Neural cell (in vitro differentiated cells): ENCODE measurements around the gene RBFOX2. TPM values are rescaled to one million over a fixed set of nuclear protein-coding genes. Genes with fewer than 3 reads are reported as not detected.
A peak's percentile ranks its signal among the peaks of the same experiment; 100 is the strongest.

Experiments used
- H2AFZ ChIP-seq: fragments of 200-600, 300-800 bp; sonication (generic), shearing (Covaris generic); 2 replicates; pipeline ENCODE4 v1.6.0; 2014; ENCODE audit warnings: low read depth, mild to moderate bottlenecking, antibody characterized with exemption, low read length, moderate library complexity
- H3F3A ChIP-seq: fragments of 200-600 bp; shearing (Covaris generic); 2 replicates; pipeline ENCODE4 v1.6.1; 2016; ENCODE audit warnings: mild to moderate bottlenecking, moderate library complexity, mixed read lengths, antibody characterized with exemption, low read length; ENCODE audit not compliant: insufficient read depth, poor library complexity, severe bottlenecking
- H3K27ac ChIP-seq: fragments of 200-600, 300-800 bp; sonication (generic), shearing (Covaris generic); 2 replicates; pipeline ENCODE4 v1.5.1; 2014; ENCODE audit warnings: mild to moderate bottlenecking, low read length, moderate library complexity
- H3K27me3 ChIP-seq: fragments of 300-800, 200-600 bp; sonication (generic), shearing (Covaris generic); 2 replicates; pipeline ENCODE4 v1.6.0; 2014; ENCODE audit warnings: mild to moderate bottlenecking, low read depth, low read length, moderate library complexity; ENCODE audit not compliant: insufficient read depth
- H3K36me3 ChIP-seq: fragments of 300-800, 200-600 bp; sonication (generic), shearing (Covaris generic); 2 replicates; pipeline ENCODE4 v1.5.1; 2014; ENCODE audit warnings: mild to moderate bottlenecking, antibody characterized with exemption, low read length, moderate library complexity; ENCODE audit not compliant: insufficient read depth
- H3K4me2 ChIP-seq: fragments of 300-800, 200-600 bp; sonication (generic), shearing (Covaris generic); 2 replicates; pipeline ENCODE4 v1.6.0; 2014; ENCODE audit warnings: mild to moderate bottlenecking, low read length
- H3K4me3 ChIP-seq: fragments of 300-800, 200-600 bp; sonication (generic), shearing (Covaris generic); 2 replicates; pipeline ENCODE4 v1.5.1; 2014; ENCODE audit warnings: mild to moderate bottlenecking, low read length, moderate library complexity
- H3K79me2 ChIP-seq: fragments of 200-600 bp; shearing (Covaris generic); replicated peaks from 2 replicates; pipeline ENCODE4 v1.6.0; 2014; ENCODE audit warnings: mild to moderate bottlenecking, low read length, moderate library complexity; ENCODE audit not compliant: insufficient read depth
- H3K9ac ChIP-seq: fragments of 300-800, 200-600 bp; sonication (generic), shearing (Covaris generic); 2 replicates; pipeline ENCODE4 v1.6.1; 2016; ENCODE audit warnings: mild to moderate bottlenecking, low read length, mixed read lengths
- H3K9me2 ChIP-seq: fragments of 200-600 bp; shearing (Covaris generic); 2 replicates; pipeline ENCODE4 v1.6.1; 2016; ENCODE audit warnings: mild to moderate bottlenecking, low read length, mixed read lengths; ENCODE audit not compliant: insufficient read depth
- H3K9me3 ChIP-seq: fragments of 200-600, 300-800 bp; sonication (generic), shearing (Covaris generic); 2 replicates; pipeline ENCODE4 v1.6.1; 2016; ENCODE audit warnings: mild to moderate bottlenecking, mixed run types, low read length, moderate library complexity, mixed read lengths
- H4K20me1 ChIP-seq: fragments of 200-600 bp; shearing (Covaris generic); 2 replicates; pipeline ENCODE4 v1.6.1; 2016; ENCODE audit warnings: mild to moderate bottlenecking, mixed run types; ENCODE audit not compliant: insufficient read depth
- CTCF ChIP-seq: fragments of 450-650 bp; IDR thresholded peaks from 2 replicates; pipeline ENCODE4 v1.5.1; 2014; ENCODE audit warnings: antibody characterized with exemption, mild to moderate bottlenecking, moderate library complexity; ENCODE audit not compliant: poor library complexity, severe bottlenecking
- EP300 ChIP-seq: fragments of 450-650 bp; conservative IDR thresholded peaks from 2 replicates; pipeline ENCODE4 v1.6.1; 2014; ENCODE audit warnings: antibody characterized with exemption, mild to moderate bottlenecking, moderate library complexity; ENCODE audit not compliant: poor library complexity, severe bottlenecking
- EZH2 ChIP-seq: fragments of 200-600, 300-800 bp; shearing (Covaris generic), sonication (generic); IDR thresholded peaks from 2 replicates; pipeline ENCODE4 v1.6.1; 2014; ENCODE audit warnings: antibody characterized with exemption, low read length, borderline replicate concordance, mild to moderate bottlenecking; ENCODE audit not compliant: insufficient read depth, poor library complexity, severe bottlenecking
- MXI1 ChIP-seq: fragments of 450-650 bp; conservative IDR thresholded peaks from 2 replicates; pipeline ENCODE4 v1.6.1; 2014; ENCODE audit warnings: antibody characterized with exemption, mild to moderate bottlenecking; ENCODE audit not compliant: poor library complexity, severe bottlenecking
- POLR2AphosphoS5 ChIP-seq: IDR thresholded peaks from 2 replicates; pipeline ENCODE4 v1.6.1; 2012
- RAD21 ChIP-seq: fragments of 450-650 bp; conservative IDR thresholded peaks from 2 replicates; pipeline ENCODE4 v1.6.1; 2014; ENCODE audit warnings: antibody characterized with exemption, mild to moderate bottlenecking, moderate library complexity
- REST ChIP-seq: IDR thresholded peaks from 2 replicates; pipeline ENCODE4 v1.6.1; 2012; ENCODE audit warnings: borderline replicate concordance
- SMC3 ChIP-seq: fragments of 450-650 bp; conservative IDR thresholded peaks from 2 replicates; pipeline ENCODE4 v1.6.1; 2014; ENCODE audit warnings: antibody characterized with exemption, mild to moderate bottlenecking, moderate library complexity; ENCODE audit not compliant: poor library complexity
- TAF1 ChIP-seq: IDR thresholded peaks from 2 replicates; pipeline ENCODE4 v1.6.1; 2012; ENCODE audit warnings: low read depth
- polyA plus RNA-seq: library from polyadenylated mRNA; depleted of rRNA; stranded (reverse); fragments of >200 nt; gene quantifications from 2 replicates; pipeline ENCODE4 v1.2.3, GENCODE V29; 2014

The RBFOX2 gene
- polyA plus RNA-seq, 1 donor from 2014 or later = 529 TPM

- H3K4me3 ChIP-seq = no peak overlapping the region
- no peaks in the 10 kb centered on the region for H3F3A ChIP-seq
- no peaks in the 10 kb centered on the region for H4K20me1 ChIP-seq
- no peaks in the 10 kb centered on the region for H3K9me2 ChIP-seq
- no peaks in the 10 kb centered on the region for H3K9me3 ChIP-seq
- H3K4me2 ChIP-seq = no peak overlapping the region
- no peak overlapping the region for H3K9ac ChIP-seq
- TF ChIP-seq TAF1 = no peak
- peak; percentile 27 for TF ChIP-seq POLR2AphosphoS5
- H3K79me2 ChIP-seq = no peaks in the 10 kb centered on the region
- no peak overlapping the region for H3K27ac ChIP-seq
- peaks cover 9% of the 10 kb centered on the region for H3K36me3 ChIP-seq
- no peak overlapping the region for H2AFZ ChIP-seq
- no peaks in the 10 kb centered on the region for H3K27me3 ChIP-seq
Observed at GRCh38 chr22:35740616-35741015, 288.0 kb downstream of the RBFOX2 start.

- H3K79me2 ChIP-seq = no peaks in the 10 kb centered on the region
- no peak overlapping the region for H3K4me2 ChIP-seq
- no peak overlapping the region for H3K4me3 ChIP-seq
- H3K9me3 ChIP-seq = no peaks in the 10 kb centered on the region
- no peaks in the 10 kb centered on the region for H3F3A ChIP-seq
- no peak overlapping the region for H3K9ac ChIP-seq
- no peak overlapping the region for H2AFZ ChIP-seq
- H3K27ac ChIP-seq = no peak overlapping the region
- no peaks in the 10 kb centered on the region for H3K27me3 ChIP-seq
- TF ChIP-seq MXI1 = no peak
- H3K9me2 ChIP-seq = no peaks in the 10 kb centered on the region
- peaks cover 7% of the 10 kb centered on the region for H3K36me3 ChIP-seq
- no peaks in the 10 kb centered on the region for H4K20me1 ChIP-seq
Observed at GRCh38 chr22:35739931-35740380, 288.7 kb downstream of the RBFOX2 start.

- H3K27ac ChIP-seq = no peak overlapping the region
- no peak overlapping the region for H3K4me3 ChIP-seq
- H3K36me3 ChIP-seq = peaks cover 7% of the 10 kb centered on the region
- H3K9me2 ChIP-seq = no peaks in the 10 kb centered on the region
- no peaks in the 10 kb centered on the region for H4K20me1 ChIP-seq
- no peak overlapping the region for H3K9ac ChIP-seq
- no peaks in the 10 kb centered on the region for H3F3A ChIP-seq
- no peak overlapping the region for H3K4me2 ChIP-seq
- no peak for TF ChIP-seq RAD21
- no peak for TF ChIP-seq SMC3
- TF ChIP-seq MXI1 = no peak
- TF ChIP-seq EZH2 = no peak
- TF ChIP-seq TAF1 = no peak
- TF ChIP-seq CTCF = no peak
- no peak for TF ChIP-seq EP300
- TF ChIP-seq POLR2AphosphoS5 = no peak
- no peak for TF ChIP-seq REST
- no peak overlapping the region for H2AFZ ChIP-seq
- H3K27me3 ChIP-seq = no peaks in the 10 kb centered on the region
- no peaks in the 10 kb centered on the region for H3K79me2 ChIP-seq
- no peaks in the 10 kb centered on the region for H3K9me3 ChIP-seq
Observed at GRCh38 chr22:35739076-35739930, 289.3 kb downstream of the RBFOX2 start.
